Myocyte (in vitro differentiated cells): ENCODE results near the gene PKNOX1. TPM values are rescaled to one million over a fixed set of nuclear protein-coding genes. Genes with fewer than 3 reads are reported as not detected.

Source experiments
- microRNA-seq: library from miRNA; unstranded; fragments of <30 nt; microRNA quantifications from one replicate; pipeline ENCODE4, GENCODE V29; 2016
- total RNA-seq: library from RNA; depleted of rRNA; stranded (reverse); fragments of >200 nt; gene quantifications from 2 replicates; pipeline ENCODE4 v1.2.3, GENCODE V29; 2014

PKNOX1 gene
- total RNA-seq, 1 donor from 2014 or later: 16.5 TPM

Small RNA genes within 50 kb of the gene (microRNA-seq; reads per million reads assigned to microRNA genes)
- gene MIR5692B: not detected

Other genes with a start within 250 kb of the PKNOX1 start
- 7.5 and 8.7 TPM in 2 replicates for gene WDR4, start 95.0 kb upstream of the PKNOX1 start, total RNA-seq
- gene NDUFV3, start 81.3 kb upstream of the PKNOX1 start, total RNA-seq: 40.7 and 44.0 TPM in 2 replicates
- not detected in 2 replicates for gene ERVH48-1, start 48.9 kb upstream of the PKNOX1 start, total RNA-seq
- gene CBS, start 101.3 kb downstream of the PKNOX1 start, total RNA-seq: 15.8 and 20.0 TPM in 2 replicates
- 17.9 and 18.3 TPM in 2 replicates for gene U2AF1, start 133.0 kb downstream of the PKNOX1 start, total RNA-seq
- not detected in 2 replicates for gene CRYAA, start 194.4 kb downstream of the PKNOX1 start, total RNA-seq